Retina (tissue), 1 donor: ENCODE data around the gene SPATC1L.
"Not testable (repeated sequence)": the region's sequence is repeated elsewhere in the genome, so short reads cannot be mapped to it uniquely, and the experiment has no call there.

Experiments
- DNase-seq: peaks from one replicate; pipeline ENCODE4 v3.0.0-alpha.2; 2016

The SPATC1L gene

DNA sequence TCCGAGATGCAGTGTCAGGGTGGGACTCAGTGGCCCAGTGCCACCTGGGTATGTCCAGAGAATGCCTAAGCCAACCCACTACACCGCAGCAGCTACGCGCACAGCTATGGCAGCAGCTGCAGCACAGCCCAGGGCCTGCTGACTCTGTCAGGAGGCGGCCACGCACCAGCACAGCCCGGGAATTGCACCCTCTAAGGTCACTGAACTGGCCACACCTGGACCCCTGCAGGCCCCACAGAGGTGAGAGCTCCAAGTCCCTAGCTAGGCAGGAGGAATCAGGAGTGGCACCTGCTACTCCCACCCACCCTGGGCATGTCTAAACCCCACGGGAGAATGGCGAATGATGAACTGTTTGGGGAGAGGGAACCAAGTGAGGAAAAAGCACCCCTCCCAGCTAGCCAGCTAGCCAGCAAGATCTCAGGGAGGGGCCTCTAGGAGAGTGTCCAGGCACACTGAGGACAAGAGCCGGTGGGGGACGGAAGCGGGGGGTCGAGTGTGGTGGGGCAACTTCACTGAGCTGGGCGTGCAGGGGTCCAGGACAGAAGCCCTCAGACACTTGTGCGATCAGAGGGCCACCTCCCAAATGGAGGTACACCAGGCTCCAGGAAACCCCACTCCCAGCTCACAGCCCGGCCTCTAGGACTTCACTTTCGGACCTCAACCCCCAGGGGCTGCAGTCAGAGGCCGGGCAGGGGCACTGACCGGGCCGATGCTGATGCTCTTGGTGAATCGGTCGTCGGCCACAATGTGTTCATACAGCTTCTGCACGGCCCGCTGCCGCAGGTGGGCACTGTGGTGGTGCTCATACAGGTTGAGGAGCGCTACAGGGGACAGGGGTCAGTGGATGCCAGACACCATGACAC is 30.4 kb upstream of the SPATC1L start:
- no peak for DNase-seq

DNA sequence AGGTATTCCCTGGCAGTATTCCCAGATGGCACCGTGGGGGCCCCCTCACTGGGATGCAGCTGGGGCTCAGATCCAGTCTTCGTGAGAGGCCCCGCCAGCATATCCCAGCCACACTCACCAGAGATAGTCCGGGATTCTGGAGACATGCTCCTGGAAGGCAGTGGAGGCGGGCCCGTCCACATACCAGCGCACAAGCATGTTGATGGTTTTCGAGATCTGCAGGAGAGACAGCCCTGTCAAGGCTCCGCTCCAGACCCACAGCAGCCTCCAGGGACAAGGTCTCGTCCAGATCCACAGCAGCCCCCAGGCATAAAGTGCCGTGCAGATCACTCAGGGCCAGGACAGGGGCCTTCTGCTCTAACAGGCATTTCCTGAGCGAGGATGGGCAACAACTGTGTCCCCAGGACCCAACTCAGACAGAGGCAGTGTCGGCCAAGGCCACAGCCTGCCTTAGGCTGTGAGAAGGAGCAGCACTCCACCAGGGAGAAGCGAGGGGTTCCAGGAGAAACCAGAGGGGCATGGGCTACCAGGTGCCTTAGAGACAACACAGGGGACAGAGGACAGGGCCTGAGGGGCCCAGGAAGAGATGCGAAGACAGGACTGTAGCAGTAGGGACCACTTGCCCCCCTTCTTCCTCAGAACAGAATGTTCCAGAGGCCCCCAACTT is 29.5 kb upstream of the SPATC1L start:
- no peak for DNase-seq

DNA sequence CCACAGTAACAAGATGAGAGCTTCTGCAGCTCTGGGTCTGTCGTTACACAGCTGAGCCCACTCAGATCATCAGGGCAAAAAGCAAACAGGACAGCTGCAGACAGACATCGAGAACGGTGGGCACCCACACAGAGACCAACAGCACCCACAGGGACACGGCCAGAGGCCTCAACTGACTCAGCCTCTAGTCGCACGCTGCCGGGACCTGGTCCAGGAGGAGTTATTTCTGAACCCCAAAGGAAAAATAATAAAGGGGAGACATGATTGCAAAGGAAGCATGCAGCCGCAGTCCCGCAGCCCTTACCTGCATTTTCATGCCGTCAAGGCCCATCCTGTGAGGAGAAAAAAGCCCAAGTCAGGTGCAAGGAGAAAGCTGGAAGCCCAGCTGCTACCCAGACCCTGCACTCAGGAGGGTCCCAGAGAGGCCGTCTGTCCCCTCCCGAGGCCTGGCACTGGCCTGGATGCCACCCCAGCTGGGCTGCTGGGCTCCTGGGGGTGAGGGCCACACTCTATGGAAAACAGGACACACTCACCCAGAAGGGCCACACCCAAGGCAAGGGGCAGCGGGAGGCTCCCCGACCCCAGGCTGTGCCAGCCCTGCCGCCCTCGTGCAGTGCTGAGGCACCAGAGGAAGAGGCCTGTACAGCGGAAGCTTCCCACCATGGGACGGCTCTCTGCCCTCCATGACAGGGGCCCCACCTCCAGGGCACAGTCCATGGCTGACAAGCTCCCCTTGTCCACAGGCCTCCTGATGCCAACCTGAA is 28.6 kb upstream of the SPATC1L start:
- DNase-seq = no peak

DNA sequence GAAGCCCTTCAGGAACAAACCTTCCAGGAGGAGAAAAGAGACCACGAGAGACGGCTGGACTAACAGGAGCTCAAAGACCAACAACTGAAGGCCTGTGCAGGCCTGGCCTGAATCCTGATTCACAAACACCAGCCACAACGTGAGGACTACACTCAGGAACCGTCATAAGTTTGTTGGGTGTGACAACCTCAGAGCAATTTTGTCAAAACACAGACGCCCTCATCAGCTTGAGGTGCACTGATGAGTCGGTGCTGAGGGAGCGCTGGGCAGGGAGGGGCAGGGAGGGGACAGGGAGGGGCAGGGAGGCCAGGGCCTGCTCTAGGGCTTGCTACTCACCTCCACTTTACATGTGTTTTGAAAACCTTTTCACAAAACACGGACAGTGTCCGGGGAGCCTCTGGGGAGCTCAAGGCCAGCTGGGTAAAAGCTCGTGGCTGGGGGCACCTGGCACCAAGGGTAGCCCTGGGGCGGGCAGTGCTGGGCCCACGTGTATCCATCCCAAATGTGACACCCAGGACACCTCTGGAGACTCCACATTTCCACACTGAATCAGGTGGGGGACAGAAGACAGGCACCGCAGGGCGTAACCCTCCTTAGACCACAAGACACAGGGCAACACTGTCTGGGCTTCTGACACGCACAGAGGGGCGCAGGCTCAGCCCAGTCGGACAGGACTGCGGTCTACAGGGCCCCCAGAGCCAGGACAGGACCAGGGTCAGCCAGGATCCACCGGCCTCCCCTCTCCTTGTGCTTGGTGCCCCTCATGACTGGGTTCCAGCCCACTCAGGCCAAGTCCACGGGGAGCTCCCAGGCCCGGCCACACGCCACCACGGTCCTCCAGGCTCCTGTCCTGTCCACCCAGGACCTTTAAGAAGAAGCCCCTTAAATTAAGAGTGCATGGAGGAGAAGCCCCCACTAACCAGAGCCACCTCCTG is 27.8 kb upstream of the SPATC1L start:
- DNase-seq = no peak

DNA sequence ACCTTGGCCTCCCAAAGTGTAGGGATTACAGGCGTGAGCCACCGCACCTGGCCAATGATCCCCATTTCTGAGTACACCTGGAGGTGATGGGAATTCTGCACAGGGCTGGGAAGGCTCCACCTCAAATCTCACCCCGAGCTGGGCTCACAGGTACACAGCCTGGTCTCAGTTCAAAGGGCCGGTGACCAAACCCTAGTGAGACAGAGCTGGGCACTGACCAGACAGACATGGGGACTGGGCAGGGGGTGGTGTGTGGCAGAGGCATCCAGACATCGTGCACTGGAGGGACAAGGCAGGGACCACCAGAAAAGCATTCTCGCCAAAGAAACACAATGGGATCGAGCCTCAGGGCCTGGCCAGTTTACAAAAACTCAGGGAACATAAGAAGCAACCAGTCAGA is 27.1 kb upstream of the SPATC1L start:
- DNase-seq = no peak

DNA sequence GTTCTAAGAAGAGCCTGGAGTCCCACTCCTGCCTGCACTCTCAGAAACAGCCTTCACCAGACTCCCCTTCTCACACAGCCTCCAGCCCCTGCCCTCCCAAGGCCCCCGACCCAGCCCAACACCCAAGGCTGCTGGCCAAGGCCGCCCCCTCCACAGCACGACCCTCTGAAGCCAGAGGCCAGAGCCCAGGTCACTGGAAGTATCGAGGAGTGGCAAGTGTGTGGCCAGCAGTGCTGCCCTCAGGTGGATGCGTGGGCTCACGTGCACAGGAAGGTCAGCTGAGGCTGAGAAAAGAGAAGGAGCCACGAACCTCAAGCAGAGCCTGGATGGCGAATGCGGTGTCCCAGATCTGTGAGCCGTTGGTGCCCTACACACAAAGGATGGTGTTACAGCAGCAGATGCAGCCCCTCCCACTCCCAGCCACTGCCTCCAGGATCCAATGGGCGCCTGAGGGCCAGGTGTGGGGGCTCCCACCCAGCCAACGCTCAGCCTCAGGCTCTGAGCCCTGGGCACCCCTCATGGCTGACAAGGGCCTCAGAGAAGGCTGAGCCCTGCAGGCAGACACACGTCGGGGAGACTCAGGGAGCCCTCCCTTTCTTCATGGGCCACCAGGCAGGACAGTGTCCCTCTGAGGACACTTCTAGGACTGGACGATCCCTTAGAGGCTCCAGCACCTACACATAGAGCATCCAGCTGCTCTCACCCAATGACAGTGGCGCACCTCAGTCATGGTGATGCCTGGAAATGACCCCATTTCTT is 26.3 kb upstream of the SPATC1L start:
- no peak for DNase-seq

DNA sequence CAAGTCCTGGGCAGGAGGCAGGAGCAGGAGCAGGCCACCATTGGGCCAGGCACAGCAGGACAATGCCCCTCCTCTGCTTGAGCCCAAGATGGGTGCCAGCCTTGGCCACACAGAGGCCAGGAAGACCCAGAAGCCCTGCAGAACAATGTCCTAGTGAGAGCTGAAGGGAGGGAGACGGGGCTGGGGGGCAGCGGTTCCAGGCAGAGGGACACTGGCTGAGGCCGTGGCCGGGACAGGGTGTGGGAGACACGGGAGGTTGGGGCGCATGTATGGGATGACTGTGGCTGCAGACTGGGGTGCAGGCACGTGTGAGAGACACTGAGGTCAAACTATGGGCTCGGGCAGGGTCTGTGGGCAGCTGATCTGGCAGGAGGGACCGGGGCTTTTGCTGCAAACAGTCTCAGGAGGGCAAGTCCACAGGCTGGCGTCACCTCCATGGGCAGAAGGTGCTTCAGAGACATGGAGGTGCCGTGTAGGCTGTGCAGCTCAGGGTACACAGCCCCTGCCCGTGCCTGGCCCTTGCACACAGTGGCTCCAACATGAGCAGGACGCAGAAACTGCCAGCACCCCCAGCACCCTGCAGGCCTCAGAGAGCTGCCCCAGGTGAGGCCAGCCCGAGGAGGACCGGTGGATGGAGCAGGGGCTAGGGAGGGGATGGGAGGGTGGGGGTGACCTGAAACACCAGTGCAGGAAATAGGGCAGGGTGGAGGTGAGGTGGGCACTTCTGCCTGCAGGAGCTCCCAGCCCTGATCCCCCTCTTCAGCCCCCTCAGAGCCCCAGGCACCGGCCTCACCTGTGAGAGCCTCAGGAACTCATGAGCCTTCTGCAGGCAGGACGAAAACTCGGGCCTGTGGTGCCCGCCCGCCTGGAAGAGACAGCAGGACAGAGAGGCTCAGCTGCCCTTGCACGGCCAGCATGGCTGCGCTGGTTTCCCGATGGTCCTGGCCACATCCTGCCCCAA is 24.8 kb upstream of the SPATC1L start:
- no peak for DNase-seq

DNA sequence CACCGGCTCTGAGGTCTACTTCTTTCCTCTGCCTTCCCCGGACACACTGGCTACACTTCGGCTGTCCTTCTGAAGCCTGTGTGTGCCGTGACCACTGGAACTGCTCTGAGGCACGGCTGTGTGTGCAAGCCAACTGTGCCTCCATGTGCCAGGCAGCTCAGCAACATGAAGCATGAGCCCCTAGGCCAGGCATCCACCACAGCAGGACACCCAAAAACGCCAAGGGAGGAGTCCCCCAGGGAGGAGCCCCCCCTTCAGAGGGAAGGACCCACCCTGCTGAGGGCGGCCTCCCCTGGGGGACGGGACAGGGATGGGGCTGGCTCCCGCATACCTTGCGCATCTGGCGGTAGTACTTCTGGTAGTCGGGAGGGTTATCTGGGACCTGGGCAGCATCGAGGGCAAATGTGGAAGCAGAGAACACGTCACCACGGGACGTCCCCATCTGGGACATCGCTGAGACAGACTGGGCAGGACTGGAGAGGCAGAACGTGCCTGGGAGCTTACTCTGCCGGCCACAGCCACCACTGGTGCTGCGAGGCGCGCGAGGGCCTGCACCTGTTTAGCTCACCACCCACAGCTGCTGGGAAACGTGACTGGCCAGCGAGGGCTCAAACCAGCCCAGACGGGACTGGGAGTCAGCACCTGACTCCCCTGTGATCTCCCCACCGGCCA is 23.8 kb upstream of the SPATC1L start:
- no peak for DNase-seq

DNA sequence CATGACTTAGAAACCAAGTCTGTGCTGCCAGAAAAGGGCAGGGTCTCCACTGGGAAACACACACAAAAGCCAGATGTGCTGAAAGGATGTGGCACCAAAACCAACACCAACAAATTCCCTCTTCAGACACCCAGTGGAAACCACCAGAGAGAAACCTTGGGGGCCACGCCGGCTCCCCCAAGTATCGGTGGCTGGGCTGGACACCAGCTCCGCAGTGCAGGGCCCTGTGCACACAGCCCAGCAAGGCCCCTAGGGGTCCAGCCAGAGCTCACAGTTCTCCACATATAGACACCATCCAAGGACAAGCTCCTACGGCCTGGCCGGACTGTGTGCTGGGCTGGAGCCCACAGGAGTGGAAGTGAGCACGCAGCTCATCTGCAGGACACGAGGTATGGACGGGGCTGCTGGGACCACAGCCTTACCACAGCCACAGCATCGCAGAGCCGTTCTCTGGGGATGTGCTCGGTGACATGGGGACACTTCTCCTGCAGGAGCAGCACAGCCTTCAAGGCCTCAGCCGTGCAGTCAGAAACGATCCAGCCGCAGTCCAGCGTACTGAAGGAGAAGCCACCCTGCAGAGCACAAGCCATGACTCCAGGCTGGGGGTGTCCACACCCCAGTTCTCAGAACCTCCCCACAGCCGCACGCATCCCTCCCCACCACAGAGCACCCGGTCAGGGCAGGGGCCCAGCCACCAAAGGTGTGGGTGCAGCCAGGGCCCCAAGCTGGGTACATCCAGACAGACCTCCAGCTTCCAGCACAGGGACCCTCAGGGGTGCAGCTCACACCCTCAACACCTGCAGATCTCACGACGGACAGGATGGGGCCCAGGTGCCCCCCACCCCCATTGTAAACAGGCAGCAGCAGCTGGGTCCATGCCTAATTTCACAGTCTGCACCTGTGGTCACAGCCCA is 23.0 kb upstream of the SPATC1L start:
- DNase-seq = no peak

DNA sequence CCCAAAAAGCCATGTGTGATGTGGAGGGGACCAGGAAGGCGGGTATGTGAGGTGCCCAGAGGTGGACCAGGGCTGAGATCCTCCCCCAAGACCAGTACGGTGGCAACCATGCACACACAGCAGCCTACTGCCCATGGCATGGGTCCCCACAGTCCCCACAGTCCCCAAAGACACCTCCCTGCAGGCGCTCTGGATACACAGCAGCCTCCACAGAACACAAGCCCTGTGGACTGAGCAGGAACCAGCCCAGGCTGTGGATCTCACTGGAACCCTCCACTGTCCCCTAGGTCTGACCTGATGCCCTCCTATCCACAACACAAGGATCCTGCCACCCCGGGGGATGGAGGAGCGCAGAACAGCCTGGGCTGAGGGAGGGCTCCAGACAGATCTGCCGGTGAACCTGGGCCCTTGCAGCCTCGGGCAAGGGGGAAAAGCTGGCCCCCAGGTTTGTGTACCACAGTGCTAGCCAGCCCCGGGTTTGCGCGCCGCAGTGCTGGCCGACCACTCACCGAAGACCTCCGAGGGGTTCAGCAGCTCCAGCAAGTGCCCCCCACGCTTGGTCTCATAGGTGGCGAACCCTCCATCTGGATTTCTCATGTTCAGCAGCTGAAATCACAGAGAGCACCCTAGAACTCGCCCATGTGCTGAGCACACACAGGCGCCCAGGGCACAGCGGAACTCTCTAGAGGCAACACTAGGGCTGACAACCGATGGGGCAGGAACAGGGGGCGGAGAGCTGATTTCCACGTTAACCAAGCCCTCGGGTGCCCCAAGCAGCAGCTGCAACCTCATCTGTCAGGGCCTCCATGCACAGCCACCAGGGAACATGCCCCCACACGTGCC is 22.1 kb upstream of the SPATC1L start:
- DNase-seq = no peak

DNA sequence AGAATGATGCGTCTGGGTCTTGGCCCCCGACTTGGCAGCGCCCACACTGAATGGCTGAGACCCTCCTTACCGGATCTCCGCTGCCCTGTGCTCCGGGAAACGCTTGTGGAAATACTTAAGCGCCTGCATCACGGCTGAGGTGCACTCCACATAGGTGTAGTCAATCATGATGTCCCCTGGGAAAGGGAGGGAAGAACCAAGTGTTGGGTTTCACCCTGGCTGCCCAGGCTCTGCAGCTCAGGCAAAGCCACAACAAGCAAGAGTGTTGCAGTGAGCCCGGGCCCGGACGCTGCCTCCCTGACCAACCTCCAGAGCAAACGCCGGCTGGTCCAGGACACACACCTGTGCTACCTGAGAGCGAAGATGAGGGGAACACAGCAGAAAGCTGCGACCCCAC is 21.5 kb upstream of the SPATC1L start:
- DNase-seq = no peak

DNA sequence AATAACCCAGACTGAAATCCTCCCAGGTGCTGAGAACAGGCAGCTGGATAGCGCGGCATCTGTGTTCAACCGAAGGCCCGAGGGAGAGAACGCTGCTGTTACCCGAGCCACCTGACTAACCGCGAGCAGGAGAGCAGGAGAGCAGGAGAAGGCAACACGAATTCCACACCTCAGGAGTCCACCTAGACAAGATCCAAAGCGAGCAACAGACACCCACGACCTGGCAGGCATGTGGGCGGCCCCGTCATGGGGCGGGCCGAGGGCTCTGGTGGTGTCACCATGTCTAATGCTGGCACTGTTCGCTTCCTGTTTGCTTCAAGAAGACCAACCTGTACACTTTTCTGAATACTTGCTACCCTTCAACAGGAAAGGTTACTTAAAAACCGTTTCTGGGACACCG is 20.9 kb upstream of the SPATC1L start:
- DNase-seq = no peak

DNA sequence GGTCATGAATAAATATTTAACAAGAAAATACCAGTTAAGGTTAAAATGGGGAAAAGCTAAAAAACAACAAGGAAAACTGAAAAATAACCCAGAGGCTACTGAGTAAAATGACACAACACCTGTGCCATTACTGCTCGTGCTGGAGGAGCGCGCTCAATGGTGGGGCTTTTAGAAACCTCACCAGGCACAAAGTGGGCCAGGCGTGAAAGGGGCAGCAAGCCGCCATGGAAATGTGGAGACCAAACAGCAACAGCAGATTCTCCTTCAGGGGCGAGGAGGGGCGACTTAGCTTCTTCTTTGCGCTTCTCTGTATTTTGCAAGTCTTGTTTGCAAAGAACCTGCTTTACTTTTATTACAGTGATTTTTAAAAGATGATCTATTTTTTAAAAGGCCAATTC is 18.9 kb upstream of the SPATC1L start:
- DNase-seq = no peak

DNA sequence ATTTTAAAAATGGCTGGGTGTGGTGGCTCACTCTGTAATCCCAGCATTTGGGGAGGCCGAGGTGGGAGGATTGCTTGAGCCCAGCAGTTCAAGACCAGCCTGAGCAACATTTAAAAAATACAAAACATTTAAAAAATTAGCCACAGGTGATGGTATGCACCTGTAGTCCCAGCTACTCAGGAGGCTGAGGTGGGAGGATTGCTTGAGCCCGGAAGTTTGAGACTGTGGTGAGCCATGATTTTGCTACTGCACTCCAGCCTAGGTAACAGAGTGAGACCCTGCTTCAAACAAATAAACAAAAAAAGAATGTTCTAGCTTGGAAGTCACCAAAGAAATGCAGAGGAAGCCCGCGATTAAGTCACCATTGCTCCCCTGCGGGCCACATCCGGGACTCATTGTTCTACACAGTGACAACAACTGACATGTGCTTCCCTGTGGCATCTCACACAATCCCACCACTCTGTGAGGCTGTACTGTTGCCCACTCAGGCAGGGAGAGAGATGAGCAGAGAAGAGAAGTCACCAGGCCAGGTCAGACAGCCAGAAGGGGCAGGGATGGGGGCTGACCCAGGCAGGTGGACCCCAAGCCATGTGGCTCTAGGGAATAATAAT is 18.4 kb upstream of the SPATC1L start:
- DNase-seq = no peak

DNA sequence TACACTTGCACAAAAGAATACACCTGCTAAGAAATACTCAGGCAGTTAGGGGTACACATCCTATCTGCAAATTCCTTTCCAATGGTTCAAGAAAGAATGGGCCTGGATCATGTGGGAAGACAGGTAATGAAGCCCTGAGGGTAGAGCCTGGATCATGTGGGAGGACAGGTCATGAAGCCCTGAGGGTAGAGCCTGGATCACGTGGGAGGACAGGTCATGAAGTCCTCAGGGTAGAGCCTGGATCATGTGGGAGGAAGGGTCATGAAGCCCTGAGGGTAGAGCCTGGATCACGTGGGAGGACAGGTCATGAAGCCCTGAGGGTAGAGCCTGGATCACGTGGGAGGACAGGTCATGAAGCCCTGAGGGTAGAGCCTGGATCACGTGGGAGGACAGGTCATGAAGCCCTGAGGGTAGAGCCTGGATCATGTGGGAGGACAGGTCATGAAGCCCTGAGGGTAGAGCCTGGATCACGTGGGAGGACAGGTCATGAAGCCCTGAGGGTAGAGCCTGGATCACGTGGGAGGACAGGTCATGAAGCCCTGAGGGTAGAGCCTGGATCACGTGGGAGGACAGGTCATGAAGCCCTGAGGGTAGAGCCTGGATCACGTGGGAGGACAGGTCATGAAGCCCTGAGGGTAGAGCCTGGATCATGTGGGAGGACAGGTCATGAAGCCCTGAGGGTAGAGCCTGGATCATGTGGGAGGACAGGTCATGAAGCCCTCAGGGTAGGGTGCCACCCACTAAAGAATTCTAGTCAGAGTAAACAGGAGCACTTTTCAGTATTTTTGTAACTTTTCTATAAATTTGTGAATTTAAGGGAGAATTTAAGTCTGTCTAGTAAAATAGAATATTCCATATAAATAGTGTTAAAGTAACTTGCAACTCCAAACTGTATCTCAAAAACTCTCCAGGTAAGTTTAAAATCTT is 16.9 kb upstream of the SPATC1L start:
- not testable (repeated sequence) for DNase-seq
